NCI-H2171 treated with DMSO at 0.1 percent for 48 hours (cell line): ENCODE results near the gene MIOX.

Experiments
- DNase-seq: peaks from one replicate; lab custom pipeline; 2025; lab: John Stamatoyannopoulos, UW

Gene MIOX

GRCh38 chr22:50473855-50474671, 12.6 kb upstream of the MIOX start:
- DNase-seq: no peak

- DNase-seq: peak; percentile 78
Observed at GRCh38 chr22:50474710-50475651, 11.7 kb upstream of the MIOX start, which contains the start of gene SBF1. Gene SBF1, minus strand, starts transcription at chr22:50475035. Its CDS starts 195 bp downstream, at chr22:50474840.

- DNase-seq: no peak
Observed at GRCh38 chr22:50475652-50476002, 11.0 kb upstream of the MIOX start.

GRCh38 chr22:50476868-50477267, 9.8 kb upstream of the MIOX start:
- peak; percentile 53 for DNase-seq

- no peak for DNase-seq
Observed at GRCh38 chr22:50477923-50478322, 8.7 kb upstream of the MIOX start.

- no peak for DNase-seq
Observed at GRCh38 chr22:50479721-50480120, 6.9 kb upstream of the MIOX start.

GRCh38 chr22:50481045-50481439, 5.6 kb upstream of the MIOX start:
- DNase-seq: no peak

- no peak for DNase-seq
Observed at GRCh38 chr22:50481440-50482106, 5.1 kb upstream of the MIOX start, which contains the start of gene ADM2. Gene ADM2, plus strand, starts transcription at chr22:50481543. Its CDS starts 305 bp downstream, at chr22:50481848.

GRCh38 chr22:50482107-50483074, 4.3 kb upstream of the MIOX start:
- peak; percentile 52 for DNase-seq

- DNase-seq: peak; percentile 79
Observed at GRCh38 chr22:50483106-50483505, 3.6 kb upstream of the MIOX start.

GRCh38 chr22:50483556-50483955, 3.1 kb upstream of the MIOX start:
- no peak for DNase-seq

GRCh38 chr22:50483977-50484853, 2.4 kb upstream of the MIOX start:
- no peak for DNase-seq

GRCh38 chr22:50485221-50486131, 1.2 kb upstream of the MIOX start:
- peak; percentile 31 for DNase-seq

GRCh38 chr22:50487290-50488005, 789 bp downstream of the MIOX start:
- DNase-seq: no peak

GRCh38 chr22:50488006-50488677, 1.5 kb downstream of the MIOX start:
- no peak for DNase-seq

- no peak for DNase-seq
Observed at GRCh38 chr22:50488886-50489285, 2.2 kb downstream of the MIOX start.

- no peak for DNase-seq
Observed at GRCh38 chr22:50489363-50490243, 2.9 kb downstream of the MIOX start.
